GM10266 (cell line): ENCODE data around the gene OR10K1.

Source experiments
- DNase-seq: peaks from one replicate; pipeline ENCODE4 v3.0.0; 2012; ENCODE audit errors: extremely low spot score
- CTCF ChIP-seq: IDR thresholded peaks from 2 replicates; pipeline ENCODE4 v1.5.1; 2012; ENCODE audit warnings: mild to moderate bottlenecking, low read depth; ENCODE audit not compliant: control insufficient read depth, insufficient read depth; ENCODE audit errors: missing control alignments

OR10K1 gene

GRCh38 chr1:158434741-158435140 lies 26.9 kb upstream of the OR10K1 start:
- TF ChIP-seq CTCF: no peak

GRCh38 chr1:158445376-158445775 lies 16.3 kb upstream of the OR10K1 start:
- TF ChIP-seq CTCF: no peak
- no peak for DNase-seq

More at GRCh38 chr1:158434741-158435140, 26.9 kb upstream of the OR10K1 start:
- DNase-seq: no peak

- TF ChIP-seq CTCF: no peak
- DNase-seq: no peak
These were observed 7.1 kb upstream of the OR10K1 start for GRCh38 chr1:158454537-158454936.

- DNase-seq: no peak
- TF ChIP-seq CTCF: no peak
These were observed 4.4 kb upstream of the OR10K1 start for GRCh38 chr1:158457246-158457645.

GRCh38 chr1:158458263-158458662 lies 3.4 kb upstream of the OR10K1 start:
- no peak for TF ChIP-seq CTCF
- no peak for DNase-seq

GRCh38 chr1:158471920-158472319 lies 10.3 kb downstream of the OR10K1 start, which contains the start of gene OR10R2:
Gene OR10R2, plus strand, starts transcription at chr1:158472220. Its CDS starts 106 bp downstream, at chr1:158472326.
- no peak for DNase-seq
- no peak for TF ChIP-seq CTCF

GRCh38 chr1:158485455-158485854 lies 23.8 kb downstream of the OR10K1 start:
- TF ChIP-seq CTCF: no peak
- DNase-seq: no peak
